ENCODE data around the gene ICE2.

DNA sequence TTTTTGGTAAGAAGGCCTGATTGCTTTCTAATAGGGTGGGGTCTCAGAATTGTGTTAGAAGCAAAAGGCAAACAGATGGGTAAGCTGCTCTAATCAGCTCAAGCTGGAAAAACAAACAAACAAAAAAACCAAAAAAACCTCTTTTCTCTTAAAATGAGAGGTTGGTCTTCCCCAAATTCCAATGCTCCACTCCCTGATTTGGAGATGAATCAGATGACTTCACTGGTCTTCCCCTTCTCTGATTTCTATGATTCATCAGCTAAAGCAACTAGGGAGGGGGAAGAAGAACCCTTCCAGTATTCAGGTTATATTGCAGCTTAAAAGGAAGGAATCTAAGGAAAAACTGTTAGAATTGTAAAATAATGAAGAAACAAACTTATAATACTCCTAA, 71.5 kb downstream of the ICE2 start:
- TF ChIP-seq, protein P1, sequence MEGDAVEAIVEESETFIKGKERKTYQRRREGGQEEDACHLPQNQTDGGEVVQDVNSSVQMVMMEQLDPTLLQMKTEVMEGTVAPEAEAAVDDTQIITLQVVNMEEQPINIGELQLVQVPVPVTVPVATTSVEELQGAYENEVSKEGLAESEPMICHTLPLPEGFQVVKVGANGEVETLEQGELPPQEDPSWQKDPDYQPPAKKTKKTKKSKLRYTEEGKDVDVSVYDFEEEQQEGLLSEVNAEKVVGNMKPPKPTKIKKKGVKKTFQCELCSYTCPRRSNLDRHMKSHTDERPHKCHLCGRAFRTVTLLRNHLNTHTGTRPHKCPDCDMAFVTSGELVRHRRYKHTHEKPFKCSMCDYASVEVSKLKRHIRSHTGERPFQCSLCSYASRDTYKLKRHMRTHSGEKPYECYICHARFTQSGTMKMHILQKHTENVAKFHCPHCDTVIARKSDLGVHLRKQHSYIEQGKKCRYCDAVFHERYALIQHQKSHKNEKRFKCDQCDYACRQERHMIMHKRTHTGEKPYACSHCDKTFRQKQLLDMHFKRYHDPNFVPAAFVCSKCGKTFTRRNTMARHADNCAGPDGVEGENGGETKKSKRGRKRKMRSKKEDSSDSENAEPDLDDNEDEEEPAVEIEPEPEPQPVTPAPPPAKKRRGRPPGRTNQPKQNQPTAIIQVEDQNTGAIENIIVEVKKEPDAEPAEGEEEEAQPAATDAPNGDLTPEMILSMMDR (IDR thresholded peaks at IDR 0.05; ENCODE audit: low read length) = no peak
- TF ChIP-seq EZH2 (optimal IDR thresholded peaks at IDR 0.05; ENCODE audit: low read depth, low read length) (no peak), EZH2phosphoT487 (IDR thresholded peaks at IDR 0.05; ENCODE audit: low read length) (no peak)
